HEK293T (cell line): ENCODE measurements around the gene ZNF362.

ENCODE experiments used
- CTCF ChIA-PET: fragments of 350-600 bp; formaldehyde crosslinking; extraction: SDS; loops from one replicate; lab custom pipeline; 2021; ENCODE audit warnings: antibody characterized with exemption, inconsistent platforms; lab: Yijun Ruan, JAX
- POLR2A ChIA-PET: fragments of 350-600 bp; formaldehyde crosslinking; extraction: SDS; loops from one replicate; lab custom pipeline; 2020; ENCODE audit warnings: antibody characterized with exemption, inconsistent platforms; lab: Yijun Ruan, JAX
- DNase-seq: peaks from one replicate; pipeline ENCODE4 v3.0.0; 2012; ENCODE audit warnings: mixed read lengths; ENCODE audit errors: extremely low spot score
- ARNT ChIP-seq: fragments of 450-650 bp; IDR thresholded peaks from 2 replicates; pipeline ENCODE4 v1.6.1; 2017; ENCODE audit warnings: mild to moderate bottlenecking
- BHLHE40 ChIP-seq: fragments of 450-650 bp; IDR thresholded peaks from 2 replicates; pipeline ENCODE4 v1.6.1; 2016; ENCODE audit warnings: mild to moderate bottlenecking, moderate library complexity, borderline replicate concordance
- CTBP1 ChIP-seq: fragments of 450-650 bp; IDR thresholded peaks from 2 replicates; pipeline ENCODE4 v1.6.1; 2016; ENCODE audit warnings: borderline replicate concordance
- ELF4 ChIP-seq: fragments of 450-650 bp; IDR thresholded peaks from 2 replicates; pipeline ENCODE4 v1.6.1; 2017; ENCODE audit warnings: antibody characterized with exemption
- FOXA1 ChIP-seq: fragments of 450-650 bp; IDR thresholded peaks from 2 replicates; pipeline ENCODE4 v1.6.1; 2016; ENCODE audit warnings: mild to moderate bottlenecking
- FOXK2 ChIP-seq: fragments of 450-650 bp; IDR thresholded peaks from 2 replicates; pipeline ENCODE4 v1.6.1; 2016; ENCODE audit warnings: mild to moderate bottlenecking
- FOXM1 ChIP-seq: fragments of 450-650 bp; IDR thresholded peaks from 2 replicates; pipeline ENCODE4 v1.6.1; 2017; ENCODE audit warnings: mild to moderate bottlenecking, borderline replicate concordance
- HDGF ChIP-seq: fragments of 450-650 bp; IDR thresholded peaks from 2 replicates; pipeline ENCODE4 v1.6.1; 2017; ENCODE audit warnings: antibody characterized with exemption, borderline replicate concordance
- L3MBTL2 ChIP-seq: fragments of 450-650 bp; conservative IDR thresholded peaks from 2 replicates; pipeline ENCODE4 v1.6.1; 2016; ENCODE audit warnings: mild to moderate bottlenecking
- LEF1 ChIP-seq: fragments of 450-650 bp; IDR thresholded peaks from 2 replicates; pipeline ENCODE4 v1.6.1; 2017; ENCODE audit warnings: mild to moderate bottlenecking, borderline replicate concordance
- NFRKB ChIP-seq: fragments of 450-650 bp; IDR thresholded peaks from 2 replicates; pipeline ENCODE4 v1.6.1; 2016; ENCODE audit warnings: mild to moderate bottlenecking, moderate library complexity
- SP1 ChIP-seq: fragments of 450-650 bp; IDR thresholded peaks from 2 replicates; pipeline ENCODE4 v1.6.1; 2017
- SUZ12 ChIP-seq: fragments of 450-650 bp; IDR thresholded peaks from 2 replicates; pipeline ENCODE4 v1.6.1; 2016; ENCODE audit warnings: mild to moderate bottlenecking
- TARDBP ChIP-seq: fragments of 450-650 bp; IDR thresholded peaks from 2 replicates; pipeline ENCODE4 v1.6.1; 2016
- ZNF384 ChIP-seq: fragments of 450-650 bp; IDR thresholded peaks from 2 replicates; pipeline ENCODE4 v1.6.1; 2016
- TF ChIP-seq, protein P1 (sequence below): fragments of 450-650 bp; IDR thresholded peaks from 2 replicates; pipeline ENCODE4 v1.6.1; 2016

Gene ZNF362

DNA sequence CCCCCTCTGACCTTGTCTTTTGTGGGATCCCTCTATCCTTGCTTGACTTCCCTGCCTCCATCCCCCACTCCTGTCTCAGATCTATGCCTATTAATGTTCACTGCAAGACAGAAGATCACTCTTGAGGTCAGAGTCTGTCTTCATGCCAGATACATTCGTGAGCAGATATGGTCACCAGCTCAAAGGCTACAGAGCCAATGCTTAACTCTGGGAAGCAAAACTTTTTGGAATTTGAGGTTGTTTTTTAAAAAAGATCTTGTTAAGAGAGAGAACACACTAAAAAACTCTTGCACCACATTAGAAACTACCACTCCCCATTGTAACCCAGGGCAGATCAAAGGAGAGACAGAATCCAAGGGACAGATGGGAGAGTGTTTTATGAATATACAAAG lies 81.8 kb downstream of the ZNF362 start:
- CTCF ChIA-PET: interaction anchor here (1.0 kb wide), 1 partner anchor 43 kb away, joined by 3 read pairs; no protein-coding TSS in a partner anchor
- POLR2A ChIA-PET: interaction anchor here (0.6 to 2.9 kb wide), 4 partner anchors 12 to 34 kb away, joined by 3 to 15 read pairs (median 4); no protein-coding TSS in a partner anchor
- DNase-seq: no peak
- no peak for TF ChIP-seq ZNF384
- TF ChIP-seq ARNT: no peak
- TF ChIP-seq, protein P1, sequence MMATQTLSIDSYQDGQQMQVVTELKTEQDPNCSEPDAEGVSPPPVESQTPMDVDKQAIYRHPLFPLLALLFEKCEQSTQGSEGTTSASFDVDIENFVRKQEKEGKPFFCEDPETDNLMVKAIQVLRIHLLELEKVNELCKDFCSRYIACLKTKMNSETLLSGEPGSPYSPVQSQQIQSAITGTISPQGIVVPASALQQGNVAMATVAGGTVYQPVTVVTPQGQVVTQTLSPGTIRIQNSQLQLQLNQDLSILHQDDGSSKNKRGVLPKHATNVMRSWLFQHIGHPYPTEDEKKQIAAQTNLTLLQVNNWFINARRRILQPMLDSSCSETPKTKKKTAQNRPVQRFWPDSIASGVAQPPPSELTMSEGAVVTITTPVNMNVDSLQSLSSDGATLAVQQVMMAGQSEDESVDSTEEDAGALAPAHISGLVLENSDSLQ: no peak
- TF ChIP-seq FOXA1: no peak
- no peak for TF ChIP-seq L3MBTL2
- no peak for TF ChIP-seq SUZ12
- no peak for TF ChIP-seq SP1
- no peak for TF ChIP-seq BHLHE40
- no peak for TF ChIP-seq NFRKB
- no peak for TF ChIP-seq CTBP1
- TF ChIP-seq HDGF: no peak
- no peak for TF ChIP-seq ELF4
- no peak for TF ChIP-seq LEF1
- no peak for TF ChIP-seq FOXK2
- no peak for TF ChIP-seq FOXM1
- no peak for TF ChIP-seq TARDBP

DNA sequence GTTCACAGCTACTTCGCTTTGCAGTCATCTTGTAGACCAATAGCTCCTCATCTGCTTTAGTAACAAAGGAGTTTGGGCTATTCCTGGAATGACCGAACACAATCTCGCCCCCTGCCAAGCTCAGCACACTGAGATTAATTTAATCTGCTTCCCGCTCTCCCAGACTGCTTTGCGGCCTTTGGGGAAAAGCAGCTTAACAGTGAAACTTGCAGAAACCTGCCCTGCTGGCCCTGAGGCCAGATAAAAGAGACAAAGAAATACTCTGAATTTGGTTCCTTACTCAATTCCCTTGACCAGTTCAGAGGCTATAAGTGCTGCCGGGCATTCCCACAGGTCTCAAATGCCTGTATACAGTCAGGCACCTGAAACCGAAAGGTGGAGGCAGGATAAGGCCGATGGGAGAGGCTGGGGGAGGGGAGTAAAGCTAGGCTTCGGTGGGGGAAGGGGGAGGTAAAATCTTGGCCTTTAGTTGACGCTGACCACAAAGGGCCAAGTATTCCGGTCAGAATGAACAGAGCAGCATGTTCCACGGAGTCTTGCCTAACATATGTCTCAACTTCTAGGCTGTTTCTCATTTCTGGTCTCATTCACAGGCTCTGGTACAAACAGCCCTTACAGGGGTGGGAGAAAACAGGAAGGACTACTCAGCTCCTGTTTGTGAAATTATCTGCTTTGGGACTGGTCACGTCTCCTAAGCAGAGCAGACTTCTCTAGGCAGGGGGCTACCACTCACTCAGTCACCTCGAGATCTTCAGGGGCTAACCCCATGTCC lies 82.3 kb downstream of the ZNF362 start:
- ChIA-PET CTCF (interaction anchor here (0.6 to 1.0 kb wide), 3 partner anchors 43 to 217 kb away, joined by 3 read pairs; no protein-coding TSS in a partner anchor), POLR2A (interaction anchor here (0.6 to 2.9 kb wide), 4 partner anchors 11 to 34 kb away, joined by 3 to 15 read pairs (median 4); no protein-coding TSS in a partner anchor)
- TF ChIP-seq ZNF384: no peak
- no peak for TF ChIP-seq FOXA1
- TF ChIP-seq L3MBTL2: peak; percentile 72
- DNase-seq: peak; percentile 61

DNA sequence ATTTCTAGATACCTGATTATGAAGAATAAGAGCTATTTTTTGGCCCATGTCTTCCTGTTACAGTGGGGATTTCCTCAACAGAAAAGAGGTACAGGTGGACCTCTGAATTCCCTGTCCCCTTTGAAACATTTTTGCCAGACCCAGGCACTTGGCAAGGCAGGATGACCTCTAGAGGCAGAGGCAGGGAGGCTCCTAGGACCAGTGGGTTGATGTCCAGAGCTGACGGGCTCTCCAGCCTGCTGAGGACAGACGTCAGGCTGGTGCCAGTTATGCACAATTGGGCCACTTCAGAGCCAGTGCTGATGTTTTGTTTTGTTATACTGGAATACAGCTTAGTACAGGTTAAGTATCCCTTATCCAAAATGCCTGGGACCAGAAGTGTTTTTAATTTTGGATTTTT lies 83.1 kb downstream of the ZNF362 start:
- TF ChIP-seq LEF1: no peak
- TF ChIP-seq L3MBTL2: no peak
- no peak for TF ChIP-seq ZNF384
- TF ChIP-seq SP1: no peak
- no peak for TF ChIP-seq CTBP1
- TF ChIP-seq FOXM1: no peak
- no peak for TF ChIP-seq SUZ12
- TF ChIP-seq BHLHE40: no peak
- no peak for TF ChIP-seq HDGF
- TF ChIP-seq, protein P1: no peak
- TF ChIP-seq ARNT: no peak
- TF ChIP-seq ELF4: no peak
- no peak for TF ChIP-seq NFRKB
- TF ChIP-seq FOXK2: no peak
- no peak for TF ChIP-seq TARDBP
- no peak for TF ChIP-seq FOXA1
- ChIA-PET CTCF (interaction anchor here (0.6 to 1.0 kb wide), 3 partner anchors 17 to 218 kb away, joined by 3 read pairs; no protein-coding TSS in a partner anchor), POLR2A (interaction anchor here (1.1 to 2.9 kb wide), 2 partner anchors 10 to 12 kb away, joined by 3 to 15 read pairs; no protein-coding TSS in a partner anchor)
- DNase-seq: no peak

DNA sequence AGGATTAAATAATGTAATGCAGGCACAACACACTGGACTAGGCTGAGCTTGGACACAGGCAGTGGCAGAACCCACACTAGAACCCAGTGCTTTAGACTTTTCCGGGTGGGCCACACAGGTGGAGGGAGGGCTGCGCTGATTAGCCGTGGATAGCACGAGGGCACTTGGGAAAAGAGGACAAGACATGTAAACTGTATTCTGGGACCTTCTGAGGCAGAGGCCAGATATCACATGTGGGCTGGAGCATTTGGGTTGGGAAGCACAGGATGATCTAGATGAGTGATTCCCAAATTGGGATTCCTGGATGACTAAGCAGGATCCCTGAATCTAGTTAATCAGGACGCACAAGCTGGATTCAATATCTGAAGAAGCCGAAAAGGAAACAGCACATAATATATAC lies 84.9 kb downstream of the ZNF362 start:
- no peak for DNase-seq
- POLR2A ChIA-PET: no interaction called here
- TF ChIP-seq L3MBTL2 (no peak), TARDBP (no peak), ZNF384 (no peak), SUZ12 (no peak), FOXM1 (no peak), CTBP1 (no peak), ARNT (no peak), ELF4 (no peak)
- TF ChIP-seq, protein P1: no peak
- CTCF ChIA-PET: no interaction called here

DNA sequence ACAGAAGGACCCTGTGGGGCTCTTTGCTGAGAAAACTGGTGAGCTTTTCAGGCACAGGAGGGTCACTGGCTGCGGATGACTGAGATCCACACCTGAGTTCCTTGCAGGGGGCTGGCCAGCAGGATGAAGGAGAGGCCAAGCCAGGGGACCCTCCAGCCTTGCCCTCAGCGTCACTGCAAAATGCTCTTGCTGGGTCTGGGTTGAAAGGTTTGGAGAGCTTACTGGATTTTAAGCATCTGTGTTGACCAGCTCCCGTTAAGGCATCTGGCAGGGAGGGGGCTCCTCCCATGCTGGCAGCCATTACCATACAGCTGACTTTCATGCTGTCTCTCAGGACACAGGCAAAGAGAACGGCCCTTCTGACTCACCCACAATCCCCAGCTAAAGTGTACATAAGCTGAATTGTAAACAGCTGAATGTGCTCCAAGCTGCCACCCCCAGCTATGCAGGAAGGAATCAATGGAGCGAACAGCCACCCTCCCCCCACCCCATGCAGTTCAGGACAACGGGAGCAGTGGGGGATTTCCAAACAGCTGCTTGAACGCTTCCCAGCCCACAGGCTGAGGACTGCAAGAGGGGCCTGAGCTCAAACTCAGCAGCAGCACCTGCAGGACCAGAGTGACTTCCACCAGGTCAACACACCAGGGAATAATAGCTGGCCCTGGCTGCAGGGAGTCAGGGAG lies 85.9 kb downstream of the ZNF362 start:
- TF ChIP-seq BHLHE40 (no peak), SUZ12 (no peak), FOXM1 (no peak), FOXA1 (no peak), ELF4 (no peak), CTBP1 (no peak), ARNT (no peak), NFRKB (no peak), ZNF384 (no peak), TARDBP (no peak), FOXK2 (no peak)
- TF ChIP-seq, protein P1: no peak
- CTCF ChIA-PET: interaction anchor here (0.6 to 1.2 kb wide), 2 partner anchors 47 to 934 kb away, joined by 3 to 4 read pairs; no protein-coding TSS in a partner anchor
- no peak for DNase-seq
- POLR2A ChIA-PET: interaction anchor here (1.2 kb wide), 1 partner anchor 215 kb away, joined by 6 read pairs; no protein-coding TSS in a partner anchor
